ENCODE data around the gene GPR158.
"Not testable (repeated sequence)": the region's sequence is repeated elsewhere in the genome, so short reads cannot be mapped to it uniquely, and the experiment has no call there.

DNA sequence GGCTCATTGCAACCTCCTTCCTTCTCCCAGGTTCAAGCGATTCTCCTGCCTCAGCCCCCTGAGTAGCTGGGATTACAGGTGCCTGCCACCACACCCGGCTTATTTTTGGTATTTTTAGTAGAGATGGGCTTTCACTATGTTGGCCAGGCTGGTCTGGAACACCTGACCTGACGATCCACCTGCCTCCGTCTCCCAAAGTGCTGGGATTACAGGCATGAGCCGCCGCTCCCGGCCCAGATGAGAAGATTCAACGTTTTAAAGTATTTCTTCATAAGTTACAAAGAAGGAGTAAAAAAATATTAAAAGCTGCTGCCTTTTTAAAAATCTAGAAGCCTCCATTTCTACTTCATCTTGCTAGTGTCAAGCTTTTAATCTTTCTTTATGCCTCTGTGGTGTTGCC is 208.1 kb downstream of the GPR158 start:
- not testable (repeated sequence) for TF ChIP-seq MTA2 (IDR thresholded peaks at IDR 0.05; ENCODE audit: low read depth); ZNF197 (CRISPR knock-in tag; IDR thresholded peaks at IDR 0.05; ENCODE audit: low read depth); ATF7 (IDR thresholded peaks at IDR 0.05); TCF7 (IDR thresholded peaks at IDR 0.05; ENCODE audit: borderline replicate concordance); POLR2B (IDR thresholded peaks at IDR 0.05; ENCODE audit: low read depth, partially characterized antibody); ZNF584 (CRISPR knock-in tag; IDR thresholded peaks at IDR 0.05; ENCODE audit: low read depth); FOXP1 (CRISPR knock-in tag; IDR thresholded peaks at IDR 0.05); ZKSCAN8 (CRISPR knock-in tag; IDR thresholded peaks at IDR 0.05)
- TF ChIP-seq, protein P1, sequence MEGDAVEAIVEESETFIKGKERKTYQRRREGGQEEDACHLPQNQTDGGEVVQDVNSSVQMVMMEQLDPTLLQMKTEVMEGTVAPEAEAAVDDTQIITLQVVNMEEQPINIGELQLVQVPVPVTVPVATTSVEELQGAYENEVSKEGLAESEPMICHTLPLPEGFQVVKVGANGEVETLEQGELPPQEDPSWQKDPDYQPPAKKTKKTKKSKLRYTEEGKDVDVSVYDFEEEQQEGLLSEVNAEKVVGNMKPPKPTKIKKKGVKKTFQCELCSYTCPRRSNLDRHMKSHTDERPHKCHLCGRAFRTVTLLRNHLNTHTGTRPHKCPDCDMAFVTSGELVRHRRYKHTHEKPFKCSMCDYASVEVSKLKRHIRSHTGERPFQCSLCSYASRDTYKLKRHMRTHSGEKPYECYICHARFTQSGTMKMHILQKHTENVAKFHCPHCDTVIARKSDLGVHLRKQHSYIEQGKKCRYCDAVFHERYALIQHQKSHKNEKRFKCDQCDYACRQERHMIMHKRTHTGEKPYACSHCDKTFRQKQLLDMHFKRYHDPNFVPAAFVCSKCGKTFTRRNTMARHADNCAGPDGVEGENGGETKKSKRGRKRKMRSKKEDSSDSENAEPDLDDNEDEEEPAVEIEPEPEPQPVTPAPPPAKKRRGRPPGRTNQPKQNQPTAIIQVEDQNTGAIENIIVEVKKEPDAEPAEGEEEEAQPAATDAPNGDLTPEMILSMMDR (IDR thresholded peaks at IDR 0.05 in 2 of 3, conservative IDR thresholded peaks at IDR 0.05 in 1 of 3; ENCODE audit: insufficient read depth in 2 of 3, low read depth in 1 of 3, low read length in 3 of 3) = not testable (repeated sequence)
- TF ChIP-seq, protein P2, sequence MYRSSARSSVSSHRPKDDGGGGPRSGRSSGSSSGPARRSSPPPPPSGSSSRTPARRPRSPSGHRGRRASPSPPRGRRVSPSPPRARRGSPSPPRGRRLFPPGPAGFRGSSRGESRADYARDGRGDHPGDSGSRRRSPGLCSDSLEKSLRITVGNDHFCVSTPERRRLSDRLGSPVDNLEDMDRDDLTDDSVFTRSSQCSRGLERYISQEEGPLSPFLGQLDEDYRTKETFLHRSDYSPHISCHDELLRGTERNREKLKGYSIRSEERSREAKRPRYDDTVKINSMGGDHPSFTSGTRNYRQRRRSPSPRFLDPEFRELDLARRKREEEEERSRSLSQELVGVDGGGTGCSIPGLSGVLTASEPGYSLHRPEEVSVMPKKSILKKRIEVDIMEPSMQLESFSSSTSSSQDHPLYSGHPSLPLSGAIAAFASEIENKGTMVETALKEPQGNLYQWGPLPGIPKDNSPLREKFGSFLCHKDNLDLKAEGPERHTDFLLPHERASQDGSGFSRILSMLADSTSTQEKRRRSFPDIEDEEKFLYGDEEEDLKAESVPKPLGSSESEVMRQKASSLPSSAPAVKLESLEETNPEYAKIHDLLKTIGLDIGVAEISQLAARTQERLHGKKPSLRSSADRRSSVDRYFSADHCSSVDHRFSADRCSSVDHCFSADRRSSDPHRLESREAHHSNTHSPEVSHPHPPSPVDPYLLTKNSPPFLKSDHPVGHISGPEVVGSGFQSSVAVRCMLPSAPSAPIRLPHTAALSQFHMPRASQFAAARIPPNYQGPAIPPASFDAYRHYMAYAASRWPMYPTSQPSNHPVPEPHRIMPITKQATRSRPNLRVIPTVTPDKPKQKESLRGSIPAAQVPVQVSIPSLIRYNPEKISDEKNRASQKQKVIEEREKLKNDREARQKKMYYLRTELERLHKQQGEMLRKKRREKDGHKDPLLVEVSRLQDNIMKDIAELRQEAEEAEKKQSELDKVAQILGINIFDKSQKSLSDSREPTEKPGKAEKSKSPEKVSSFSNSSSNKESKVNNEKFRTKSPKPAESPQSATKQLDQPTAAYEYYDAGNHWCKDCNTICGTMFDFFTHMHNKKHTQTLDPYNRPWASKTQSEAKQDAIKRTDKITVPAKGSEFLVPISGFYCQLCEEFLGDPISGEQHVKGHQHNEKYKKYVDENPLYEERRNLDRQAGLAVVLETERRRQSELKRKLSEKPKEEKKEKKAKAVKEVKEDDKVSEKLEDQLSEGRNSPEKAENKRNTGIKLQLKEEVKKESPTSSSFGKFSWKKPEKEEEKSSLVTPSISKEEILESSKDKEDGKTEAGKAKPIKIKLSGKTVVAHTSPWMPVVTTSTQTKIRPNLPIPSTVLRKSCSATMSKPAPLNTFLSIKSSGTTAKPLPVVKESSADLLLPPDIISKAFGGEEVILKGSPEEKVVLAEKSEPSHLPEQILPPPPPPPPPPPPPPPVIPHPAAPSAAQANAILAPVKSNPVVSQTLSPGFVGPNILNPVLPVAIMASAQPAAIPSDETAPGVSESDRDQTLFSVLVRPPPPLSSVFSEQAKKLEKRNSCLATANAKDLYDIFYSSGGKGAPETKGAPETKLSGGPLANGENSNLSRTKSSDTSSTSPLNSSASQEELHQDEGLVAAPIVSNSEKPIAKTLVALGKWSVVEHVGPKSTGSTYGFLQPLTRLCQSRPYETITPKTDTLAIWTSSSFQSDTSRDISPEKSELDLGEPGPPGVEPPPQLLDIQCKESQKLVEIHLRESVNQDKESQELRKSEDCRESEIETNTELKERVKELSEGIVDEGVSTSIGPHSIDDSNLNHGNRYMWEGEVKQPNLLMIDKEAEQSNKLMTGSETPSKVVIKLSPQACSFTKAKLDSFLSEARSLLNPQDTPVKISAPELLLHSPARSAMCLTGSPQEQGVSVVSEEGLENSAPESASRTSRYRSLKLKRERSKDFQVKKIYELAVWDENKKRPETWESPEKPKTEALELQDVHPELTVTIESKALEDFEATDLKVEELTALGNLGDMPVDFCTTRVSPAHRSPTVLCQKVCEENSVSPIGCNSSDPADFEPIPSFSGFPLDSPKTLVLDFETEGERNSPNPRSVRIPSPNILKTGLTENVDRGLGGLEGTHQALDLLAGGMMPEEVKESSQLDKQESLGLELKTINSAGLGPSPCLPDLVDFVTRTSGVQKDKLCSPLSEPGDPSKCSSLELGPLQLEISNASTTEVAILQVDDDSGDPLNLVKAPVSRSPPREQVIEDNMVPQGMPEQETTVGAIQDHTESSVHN (IDR thresholded peaks at IDR 0.05; ENCODE audit: borderline replicate concordance in 1 of 2, low read depth in 1 of 2) = not testable (repeated sequence)
- TF ChIP-seq, protein P3, sequence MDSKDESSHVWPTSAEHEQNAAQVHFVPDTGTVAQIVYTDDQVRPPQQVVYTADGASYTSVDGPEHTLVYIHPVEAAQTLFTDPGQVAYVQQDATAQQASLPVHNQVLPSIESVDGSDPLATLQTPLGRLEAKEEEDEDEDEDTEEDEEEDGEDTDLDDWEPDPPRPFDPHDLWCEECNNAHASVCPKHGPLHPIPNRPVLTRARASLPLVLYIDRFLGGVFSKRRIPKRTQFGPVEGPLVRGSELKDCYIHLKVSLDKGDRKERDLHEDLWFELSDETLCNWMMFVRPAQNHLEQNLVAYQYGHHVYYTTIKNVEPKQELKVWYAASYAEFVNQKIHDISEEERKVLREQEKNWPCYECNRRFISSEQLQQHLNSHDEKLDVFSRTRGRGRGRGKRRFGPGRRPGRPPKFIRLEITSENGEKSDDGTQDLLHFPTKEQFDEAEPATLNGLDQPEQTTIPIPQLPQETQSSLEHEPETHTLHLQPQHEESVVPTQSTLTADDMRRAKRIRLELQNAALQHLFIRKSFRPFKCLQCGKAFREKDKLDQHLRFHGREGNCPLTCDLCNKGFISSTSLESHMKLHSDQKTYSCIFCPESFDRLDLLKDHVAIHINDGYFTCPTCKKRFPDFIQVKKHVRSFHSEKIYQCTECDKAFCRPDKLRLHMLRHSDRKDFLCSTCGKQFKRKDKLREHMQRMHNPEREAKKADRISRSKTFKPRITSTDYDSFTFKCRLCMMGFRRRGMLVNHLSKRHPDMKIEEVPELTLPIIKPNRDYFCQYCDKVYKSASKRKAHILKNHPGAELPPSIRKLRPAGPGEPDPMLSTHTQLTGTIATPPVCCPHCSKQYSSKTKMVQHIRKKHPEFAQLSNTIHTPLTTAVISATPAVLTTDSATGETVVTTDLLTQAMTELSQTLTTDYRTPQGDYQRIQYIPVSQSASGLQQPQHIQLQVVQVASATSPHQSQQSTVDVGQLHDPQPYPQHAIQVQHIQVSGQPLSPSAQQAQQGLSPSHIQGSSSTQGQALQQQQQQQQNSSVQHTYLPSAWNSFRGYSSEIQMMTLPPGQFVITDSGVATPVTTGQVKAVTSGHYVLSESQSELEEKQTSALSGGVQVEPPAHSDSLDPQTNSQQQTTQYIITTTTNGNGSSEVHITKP (IDR thresholded peaks at IDR 0.05; ENCODE audit: partially characterized antibody) = not testable (repeated sequence)
